ENCODE data around the gene APP.

DNA sequence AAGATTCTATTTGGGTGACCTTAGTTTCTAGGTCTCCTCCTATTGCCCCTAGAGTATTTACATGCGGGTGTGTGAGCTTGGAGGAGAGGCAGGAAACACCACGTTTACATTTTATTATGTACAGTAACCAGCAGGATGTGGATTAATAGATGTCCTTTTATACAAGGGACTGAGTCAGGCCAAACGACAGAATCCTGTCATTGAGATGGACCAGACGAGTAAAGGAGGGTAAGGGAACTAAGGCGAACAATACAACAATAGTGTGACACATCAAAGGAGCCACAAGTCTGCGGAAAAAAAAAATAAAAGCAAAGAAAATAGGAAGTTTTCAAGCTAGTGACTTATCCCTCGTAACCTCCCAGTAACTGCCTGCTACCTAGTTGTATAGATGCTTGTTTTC, 284.7 kb downstream of the APP start:
- TF ChIP-seq, protein P1, sequence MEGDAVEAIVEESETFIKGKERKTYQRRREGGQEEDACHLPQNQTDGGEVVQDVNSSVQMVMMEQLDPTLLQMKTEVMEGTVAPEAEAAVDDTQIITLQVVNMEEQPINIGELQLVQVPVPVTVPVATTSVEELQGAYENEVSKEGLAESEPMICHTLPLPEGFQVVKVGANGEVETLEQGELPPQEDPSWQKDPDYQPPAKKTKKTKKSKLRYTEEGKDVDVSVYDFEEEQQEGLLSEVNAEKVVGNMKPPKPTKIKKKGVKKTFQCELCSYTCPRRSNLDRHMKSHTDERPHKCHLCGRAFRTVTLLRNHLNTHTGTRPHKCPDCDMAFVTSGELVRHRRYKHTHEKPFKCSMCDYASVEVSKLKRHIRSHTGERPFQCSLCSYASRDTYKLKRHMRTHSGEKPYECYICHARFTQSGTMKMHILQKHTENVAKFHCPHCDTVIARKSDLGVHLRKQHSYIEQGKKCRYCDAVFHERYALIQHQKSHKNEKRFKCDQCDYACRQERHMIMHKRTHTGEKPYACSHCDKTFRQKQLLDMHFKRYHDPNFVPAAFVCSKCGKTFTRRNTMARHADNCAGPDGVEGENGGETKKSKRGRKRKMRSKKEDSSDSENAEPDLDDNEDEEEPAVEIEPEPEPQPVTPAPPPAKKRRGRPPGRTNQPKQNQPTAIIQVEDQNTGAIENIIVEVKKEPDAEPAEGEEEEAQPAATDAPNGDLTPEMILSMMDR (IDR thresholded peaks at IDR 0.05; ENCODE audit: low read depth, low read length, poor library complexity, severe bottlenecking) = no peak
- no peak for TF ChIP-seq EZH2phosphoT487 (IDR thresholded peaks at IDR 0.05; ENCODE audit: borderline replicate concordance, low read length)

Data from DOHH2 (cell line).